ENCODE results near the gene USP14. TPM values are rescaled to one million over a fixed set of nuclear protein-coding genes. Genes with fewer than 3 reads are reported as not detected.

Gene USP14
- total RNA-seq, 1 donor from 2014 or later, result 51.0 TPM

GRCh38 chr18:160831-161570 lies 2.6 kb downstream of the USP14 start:
- no peak overlapping the region for H3K4me3 ChIP-seq
- peaks cover 33% of the 10 kb centered on the region for H3K36me3 ChIP-seq
- H3K9me3 ChIP-seq (replicated peaks), result no peaks in the 10 kb centered on the region
- no peaks in the 10 kb centered on the region for H3K27me3 ChIP-seq (ENCODE audit: low read depth)
- H3K4me1 ChIP-seq, result peaks cover 32% of the 10 kb centered on the region
- intact Hi-C loops (cut with micrococcal nuclease), result no loop called here
- no peak for DNase-seq
- H3K27ac ChIP-seq (replicated peaks), result no peak overlapping the region
- no peak for TF ChIP-seq CTCF (IDR thresholded peaks at IDR 0.05; ENCODE audit: borderline replicate concordance)

- Histone ChIP-seq H3K9me3 (replicated peaks) (no peaks in the 10 kb centered on the region), H3K4me3 (no peak overlapping the region), H3K36me3 (peaks cover 42% of the 10 kb centered on the region), H3K27me3 (ENCODE audit: low read depth) (no peaks in the 10 kb centered on the region), H3K4me1 (no peaks in the 10 kb centered on the region), H3K27ac (replicated peaks) (no peak overlapping the region)
- DNase-seq, result no peak
- no peak for TF ChIP-seq CTCF (IDR thresholded peaks at IDR 0.05; ENCODE audit: borderline replicate concordance)
- intact Hi-C loops (cut with micrococcal nuclease), result no loop called here
These were observed 14.0 kb downstream of the USP14 start for GRCh38 chr18:172361-172760.

GRCh38 chr18:179499-179898 lies 21.1 kb downstream of the USP14 start:
- intact Hi-C loops (cut with micrococcal nuclease), result no loop called here
- no peaks in the 10 kb centered on the region for H3K27me3 ChIP-seq (ENCODE audit: low read depth)
- no peak for DNase-seq
- no peaks in the 10 kb centered on the region for H3K9me3 ChIP-seq (replicated peaks)
- peaks cover 11% of the 10 kb centered on the region for H3K4me1 ChIP-seq
- H3K27ac ChIP-seq (replicated peaks), result no peak overlapping the region
- TF ChIP-seq CTCF (IDR thresholded peaks at IDR 0.05; ENCODE audit: borderline replicate concordance), result no peak
- H3K36me3 ChIP-seq, result peaks cover 36% of the 10 kb centered on the region
- no peak overlapping the region for H3K4me3 ChIP-seq

- Histone ChIP-seq H3K4me3 (no peak overlapping the region), H3K27me3 (ENCODE audit: low read depth) (no peaks in the 10 kb centered on the region), H3K36me3 (peaks cover 45% of the 10 kb centered on the region), H3K9me3 (replicated peaks) (no peaks in the 10 kb centered on the region), H3K27ac (replicated peaks) (no peak overlapping the region), H3K4me1 (peaks cover 11% of the 10 kb centered on the region)
- DNase-seq, result no peak
- no peak for TF ChIP-seq CTCF (IDR thresholded peaks at IDR 0.05; ENCODE audit: borderline replicate concordance)
- intact Hi-C loops (cut with micrococcal nuclease), result no loop called here
These were observed 23.4 kb downstream of the USP14 start for GRCh38 chr18:181711-182110.

- intact Hi-C loops (cut with micrococcal nuclease), result no loop called here
- no peak overlapping the region for H3K27ac ChIP-seq (replicated peaks)
- no peaks in the 10 kb centered on the region for H3K9me3 ChIP-seq (replicated peaks)
- peaks cover 11% of the 10 kb centered on the region for H3K4me1 ChIP-seq
- no peak for DNase-seq
- H3K27me3 ChIP-seq (ENCODE audit: low read depth), result no peaks in the 10 kb centered on the region
- H3K4me3 ChIP-seq, result no peak overlapping the region
- H3K36me3 ChIP-seq, result peaks cover 46% of the 10 kb centered on the region
- TF ChIP-seq CTCF (IDR thresholded peaks at IDR 0.05; ENCODE audit: borderline replicate concordance), result no peak
These were observed 25.4 kb downstream of the USP14 start for GRCh38 chr18:183769-184168.
